HepG2 (cell line): ENCODE data around the gene NPC1. TPM values are rescaled to one million over a fixed set of nuclear protein-coding genes. Genes with fewer than 3 reads are reported as not detected.
A peak's percentile ranks its signal among the peaks of the same experiment; 100 is the strongest.

Source experiments
- CSRNP1 ChIP-seq: sonication (generic); formaldehyde crosslinking; IDR thresholded peaks from 2 replicates; pipeline ENCODE4 v1.8.1; 2023; ENCODE audit warnings: mild to moderate bottlenecking, missing genetic modification reagents
- EZH2 ChIP-seq: conservative IDR thresholded peaks from 2 replicates; pipeline ENCODE4 v1.6.1; 2012; ENCODE audit warnings: mild to moderate bottlenecking, low read depth, low read length, moderate library complexity
- KLF6 ChIP-seq: IDR thresholded peaks from 2 replicates; pipeline ENCODE4 v1.8.0; 2016; ENCODE audit warnings: missing biosample characterization, missing genetic modification reagents
- MBNL3 ChIP-seq: fragments of 250-450 bp; sonication (Bioruptor Pico); conservative IDR thresholded peaks from 2 replicates; pipeline ENCODE4 v1.8.0; 2022; ENCODE audit warnings: mild to moderate bottlenecking, inconsistent platforms
- MXI1 ChIP-seq: IDR thresholded peaks from 3 replicates; pipeline ENCODE4 v1.6.1; 2012; ENCODE audit warnings: low read depth, low read length, inconsistent platforms, borderline replicate concordance
- NKX3-1 ChIP-seq: sonication (generic); formaldehyde crosslinking; IDR thresholded peaks from 2 replicates; pipeline ENCODE4 v1.5.0; 2020; ENCODE audit warnings: missing genetic modification reagents
- NR2F1 ChIP-seq, 2 experiments: fragments of 450-650 bp in 1 of 2; formaldehyde crosslinking in 1 of 2; IDR thresholded peaks; 2 replicates each; pipeline versions ENCODE4 v1.5.0 to v1.6.1; 2016 to 2020; ENCODE audit warnings: mild to moderate bottlenecking in 1 of 2, missing compliant biosample characterization in 1 of 2, missing genetic modification reagents in 1 of 2, moderate library complexity in 1 of 2
- PHF20 ChIP-seq: sonication (generic); formaldehyde crosslinking; IDR thresholded peaks from 2 replicates; pipeline ENCODE4 v1.5.0; 2020; ENCODE audit warnings: mild to moderate bottlenecking, missing genetic modification reagents
- SMARCE1 ChIP-seq: fragments of 450-650 bp; IDR thresholded peaks from 2 replicates; pipeline ENCODE4 v1.6.1; 2017; ENCODE audit warnings: borderline replicate concordance
- TP53 ChIP-seq: sonication (generic); formaldehyde crosslinking; conservative IDR thresholded peaks from 2 replicates; pipeline ENCODE4 v1.4.0; 2020; ENCODE audit warnings: missing genetic modification reagents
- ZNF343 ChIP-seq: sonication (generic); formaldehyde crosslinking; IDR thresholded peaks from 2 replicates; pipeline ENCODE4 v1.4.0; 2020; ENCODE audit warnings: mild to moderate bottlenecking, missing genetic modification reagents
- ZNF383 ChIP-seq: sonication (generic); formaldehyde crosslinking; IDR thresholded peaks from 2 replicates; pipeline ENCODE4 v1.4.0; 2020; ENCODE audit warnings: missing genetic modification reagents, mild to moderate bottlenecking, borderline replicate concordance
- ZNF670 ChIP-seq: sonication (generic); formaldehyde crosslinking; IDR thresholded peaks from 2 replicates; pipeline ENCODE4 v1.8.0; 2022; ENCODE audit warnings: mild to moderate bottlenecking, missing genetic modification reagents, borderline replicate concordance
- ZNF724P ChIP-seq: sonication (generic); formaldehyde crosslinking; IDR thresholded peaks from 2 replicates; pipeline ENCODE4 v1.8.0; 2022; ENCODE audit warnings: missing genetic modification reagents, borderline replicate concordance
- polyA plus RNA-seq, 8 experiments: library from polyadenylated mRNA; depleted of rRNA in 3 of 8; stranded (reverse) in 7 of 8; unstranded in 1 of 8; fragments of >200 nt; fragmentation: Illumina TruSeq in 4 of 8; extraction: Trizol in 4 of 8; gene quantifications; 2 replicates each; pipeline versions ENCODE4 v1.2.1 to v1.2.3, GENCODE V29; 2011 to 2016; ENCODE audit warnings: low read depth in 4 of 8, missing spikeins in 1 of 8, mixed read lengths in 1 of 8; ENCODE audit not compliant: insufficient read depth in 1 of 8
- total RNA-seq, 5 experiments: library from RNA; depleted of rRNA; stranded (reverse); fragments of >200 nt; fragmentation: Illumina TruSeq; extraction: Trizol; gene quantifications; 2 replicates each; pipeline ENCODE4 v1.2.3, GENCODE V29; 2016; ENCODE audit warnings: low read depth in 1 of 5
- TF ChIP-seq, protein P1 (sequence below): sonication (generic); formaldehyde crosslinking; IDR thresholded peaks from 2 replicates; pipeline ENCODE4 v1.4.0; 2020; ENCODE audit warnings: mild to moderate bottlenecking, missing genetic modification reagents
- TF ChIP-seq, protein P2 (sequence below): sonication (generic); formaldehyde crosslinking; IDR thresholded peaks from 2 replicates; pipeline ENCODE4 v1.4.0; 2020; ENCODE audit warnings: missing genetic modification reagents
- TF ChIP-seq, protein P3 (sequence below): sonication (generic); formaldehyde crosslinking; IDR thresholded peaks from 2 replicates; pipeline ENCODE4 v1.4.0; 2020; ENCODE audit warnings: missing genetic modification reagents

The NPC1 gene
- total and polyA plus RNA-seq, 2 of the 13 experiments (the other 11 are each of a cell fraction or from before 2014, with no cell fraction given), result 46.5 to 114 TPM

- TF ChIP-seq, protein P1, sequence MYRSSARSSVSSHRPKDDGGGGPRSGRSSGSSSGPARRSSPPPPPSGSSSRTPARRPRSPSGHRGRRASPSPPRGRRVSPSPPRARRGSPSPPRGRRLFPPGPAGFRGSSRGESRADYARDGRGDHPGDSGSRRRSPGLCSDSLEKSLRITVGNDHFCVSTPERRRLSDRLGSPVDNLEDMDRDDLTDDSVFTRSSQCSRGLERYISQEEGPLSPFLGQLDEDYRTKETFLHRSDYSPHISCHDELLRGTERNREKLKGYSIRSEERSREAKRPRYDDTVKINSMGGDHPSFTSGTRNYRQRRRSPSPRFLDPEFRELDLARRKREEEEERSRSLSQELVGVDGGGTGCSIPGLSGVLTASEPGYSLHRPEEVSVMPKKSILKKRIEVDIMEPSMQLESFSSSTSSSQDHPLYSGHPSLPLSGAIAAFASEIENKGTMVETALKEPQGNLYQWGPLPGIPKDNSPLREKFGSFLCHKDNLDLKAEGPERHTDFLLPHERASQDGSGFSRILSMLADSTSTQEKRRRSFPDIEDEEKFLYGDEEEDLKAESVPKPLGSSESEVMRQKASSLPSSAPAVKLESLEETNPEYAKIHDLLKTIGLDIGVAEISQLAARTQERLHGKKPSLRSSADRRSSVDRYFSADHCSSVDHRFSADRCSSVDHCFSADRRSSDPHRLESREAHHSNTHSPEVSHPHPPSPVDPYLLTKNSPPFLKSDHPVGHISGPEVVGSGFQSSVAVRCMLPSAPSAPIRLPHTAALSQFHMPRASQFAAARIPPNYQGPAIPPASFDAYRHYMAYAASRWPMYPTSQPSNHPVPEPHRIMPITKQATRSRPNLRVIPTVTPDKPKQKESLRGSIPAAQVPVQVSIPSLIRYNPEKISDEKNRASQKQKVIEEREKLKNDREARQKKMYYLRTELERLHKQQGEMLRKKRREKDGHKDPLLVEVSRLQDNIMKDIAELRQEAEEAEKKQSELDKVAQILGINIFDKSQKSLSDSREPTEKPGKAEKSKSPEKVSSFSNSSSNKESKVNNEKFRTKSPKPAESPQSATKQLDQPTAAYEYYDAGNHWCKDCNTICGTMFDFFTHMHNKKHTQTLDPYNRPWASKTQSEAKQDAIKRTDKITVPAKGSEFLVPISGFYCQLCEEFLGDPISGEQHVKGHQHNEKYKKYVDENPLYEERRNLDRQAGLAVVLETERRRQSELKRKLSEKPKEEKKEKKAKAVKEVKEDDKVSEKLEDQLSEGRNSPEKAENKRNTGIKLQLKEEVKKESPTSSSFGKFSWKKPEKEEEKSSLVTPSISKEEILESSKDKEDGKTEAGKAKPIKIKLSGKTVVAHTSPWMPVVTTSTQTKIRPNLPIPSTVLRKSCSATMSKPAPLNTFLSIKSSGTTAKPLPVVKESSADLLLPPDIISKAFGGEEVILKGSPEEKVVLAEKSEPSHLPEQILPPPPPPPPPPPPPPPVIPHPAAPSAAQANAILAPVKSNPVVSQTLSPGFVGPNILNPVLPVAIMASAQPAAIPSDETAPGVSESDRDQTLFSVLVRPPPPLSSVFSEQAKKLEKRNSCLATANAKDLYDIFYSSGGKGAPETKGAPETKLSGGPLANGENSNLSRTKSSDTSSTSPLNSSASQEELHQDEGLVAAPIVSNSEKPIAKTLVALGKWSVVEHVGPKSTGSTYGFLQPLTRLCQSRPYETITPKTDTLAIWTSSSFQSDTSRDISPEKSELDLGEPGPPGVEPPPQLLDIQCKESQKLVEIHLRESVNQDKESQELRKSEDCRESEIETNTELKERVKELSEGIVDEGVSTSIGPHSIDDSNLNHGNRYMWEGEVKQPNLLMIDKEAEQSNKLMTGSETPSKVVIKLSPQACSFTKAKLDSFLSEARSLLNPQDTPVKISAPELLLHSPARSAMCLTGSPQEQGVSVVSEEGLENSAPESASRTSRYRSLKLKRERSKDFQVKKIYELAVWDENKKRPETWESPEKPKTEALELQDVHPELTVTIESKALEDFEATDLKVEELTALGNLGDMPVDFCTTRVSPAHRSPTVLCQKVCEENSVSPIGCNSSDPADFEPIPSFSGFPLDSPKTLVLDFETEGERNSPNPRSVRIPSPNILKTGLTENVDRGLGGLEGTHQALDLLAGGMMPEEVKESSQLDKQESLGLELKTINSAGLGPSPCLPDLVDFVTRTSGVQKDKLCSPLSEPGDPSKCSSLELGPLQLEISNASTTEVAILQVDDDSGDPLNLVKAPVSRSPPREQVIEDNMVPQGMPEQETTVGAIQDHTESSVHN (CRISPR knock-in tag), result no peak
- TF ChIP-seq SMARCE1 (no peak), MXI1 (peak; percentile 66; the same call in 1 of the 3 replicates), CSRNP1 (CRISPR knock-in tag) (peak; percentile 71), PHF20 (CRISPR knock-in tag) (peak; percentile 45; the same call in 1 of the 2 replicates), ZNF343 (CRISPR knock-in tag) (no peak), TP53 (CRISPR knock-in tag) (no peak), ZNF383 (CRISPR knock-in tag) (no peak), MBNL3 (CRISPR knock-in tag) (no peak), ZNF724P (CRISPR knock-in tag) (no peak), ZNF670 (CRISPR knock-in tag) (peak; percentile 82; the same call in 1 of the 2 replicates), NKX3-1 (CRISPR knock-in tag) (no peak), NR2F1 (CRISPR knock-in tag; IDR thresholded peaks at IDR 0.05) (peak; percentile 85 to 91), KLF6 (CRISPR knock-in tag) (0 out of 2 replicates have a peak, but pooled peaks have one; percentile 22), EZH2 (no peak)
- TF ChIP-seq, protein P2, sequence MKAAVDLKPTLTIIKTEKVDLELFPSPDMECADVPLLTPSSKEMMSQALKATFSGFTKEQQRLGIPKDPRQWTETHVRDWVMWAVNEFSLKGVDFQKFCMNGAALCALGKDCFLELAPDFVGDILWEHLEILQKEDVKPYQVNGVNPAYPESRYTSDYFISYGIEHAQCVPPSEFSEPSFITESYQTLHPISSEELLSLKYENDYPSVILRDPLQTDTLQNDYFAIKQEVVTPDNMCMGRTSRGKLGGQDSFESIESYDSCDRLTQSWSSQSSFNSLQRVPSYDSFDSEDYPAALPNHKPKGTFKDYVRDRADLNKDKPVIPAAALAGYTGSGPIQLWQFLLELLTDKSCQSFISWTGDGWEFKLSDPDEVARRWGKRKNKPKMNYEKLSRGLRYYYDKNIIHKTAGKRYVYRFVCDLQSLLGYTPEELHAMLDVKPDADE (CRISPR knock-in tag), result no peak
- TF ChIP-seq, protein P3, sequence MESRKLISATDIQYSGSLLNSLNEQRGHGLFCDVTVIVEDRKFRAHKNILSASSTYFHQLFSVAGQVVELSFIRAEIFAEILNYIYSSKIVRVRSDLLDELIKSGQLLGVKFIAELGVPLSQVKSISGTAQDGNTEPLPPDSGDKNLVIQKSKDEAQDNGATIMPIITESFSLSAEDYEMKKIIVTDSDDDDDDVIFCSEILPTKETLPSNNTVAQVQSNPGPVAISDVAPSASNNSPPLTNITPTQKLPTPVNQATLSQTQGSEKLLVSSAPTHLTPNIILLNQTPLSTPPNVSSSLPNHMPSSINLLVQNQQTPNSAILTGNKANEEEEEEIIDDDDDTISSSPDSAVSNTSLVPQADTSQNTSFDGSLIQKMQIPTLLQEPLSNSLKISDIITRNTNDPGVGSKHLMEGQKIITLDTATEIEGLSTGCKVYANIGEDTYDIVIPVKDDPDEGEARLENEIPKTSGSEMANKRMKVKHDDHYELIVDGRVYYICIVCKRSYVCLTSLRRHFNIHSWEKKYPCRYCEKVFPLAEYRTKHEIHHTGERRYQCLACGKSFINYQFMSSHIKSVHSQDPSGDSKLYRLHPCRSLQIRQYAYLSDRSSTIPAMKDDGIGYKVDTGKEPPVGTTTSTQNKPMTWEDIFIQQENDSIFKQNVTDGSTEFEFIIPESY (CRISPR knock-in tag), result no peak; the same call in 1 of the 2 replicates
Observed at GRCh38 chr18:23556145-23556780, 30.0 kb downstream of the NPC1 start (continued).
